Measurements from ENCODE around the gene INTS1. TPM values are rescaled to one million over a fixed set of nuclear protein-coding genes. Genes with fewer than 3 reads are reported as not detected.
A peak's percentile ranks its signal among the peaks of the same experiment; 100 is the strongest.

INTS1 gene
- total RNA-seq, 1 donor from 2014 or later: 81.9 TPM

DNA sequence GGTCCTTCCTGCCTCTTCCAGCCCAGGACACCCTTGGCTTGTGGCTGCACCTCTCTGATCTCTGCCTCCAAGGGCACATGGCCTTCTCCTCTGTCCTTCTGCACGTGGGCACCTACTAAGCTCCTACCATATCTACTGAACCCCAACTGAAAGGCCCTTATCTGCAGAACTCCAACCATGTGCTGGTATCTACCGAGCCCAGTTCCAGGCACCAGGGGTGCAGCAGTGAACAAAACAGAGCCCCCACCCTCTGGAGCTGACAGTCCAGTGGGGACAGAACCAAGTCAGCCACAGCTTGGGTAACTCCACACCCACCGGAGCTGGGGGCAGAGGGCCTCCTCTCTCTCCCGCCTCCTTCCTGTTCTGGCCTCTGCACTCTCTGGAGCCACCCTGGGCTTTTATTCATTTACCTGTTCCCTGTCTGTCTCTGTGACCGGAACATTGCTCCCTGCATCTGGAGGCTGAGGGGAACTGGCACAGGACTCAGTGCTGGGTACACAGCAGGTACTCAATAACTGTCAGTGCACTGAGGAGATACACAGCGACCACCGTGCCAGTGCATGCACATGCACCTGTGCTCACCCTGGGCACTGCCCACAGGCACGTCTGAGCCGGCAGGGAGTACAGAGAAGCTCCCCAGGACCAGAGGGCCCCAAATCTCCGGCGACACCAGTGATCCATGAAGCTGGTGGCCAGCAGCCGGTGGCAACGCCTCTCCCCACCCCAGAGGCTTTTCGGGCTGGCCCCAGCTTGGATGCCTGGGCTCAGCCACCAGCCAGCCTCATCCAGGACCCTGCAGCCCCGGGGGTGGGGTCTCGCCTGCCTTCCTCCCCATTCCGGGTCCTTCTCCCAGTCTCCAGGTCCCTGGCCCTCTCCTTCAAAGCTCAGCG is 46.9 kb downstream of the INTS1 start:
- Histone ChIP-seq H3K9ac (ENCODE audit: low read length) (peak overlapping the region; percentile 97), H4K20me1 (ENCODE audit: insufficient read depth, low read length) (peaks cover 60% of the 10 kb centered on the region), H3K27me3 (ENCODE audit: insufficient read depth, low read length) (no peaks in the 10 kb centered on the region), H3K9me3 (ENCODE audit: insufficient read depth, low read depth, low read length) (no peaks in the 10 kb centered on the region), H2AFZ (ENCODE audit: low read depth, low read length) (no peak overlapping the region), H3K4me2 (ENCODE audit: low read length) (peak overlapping the region; percentile 100), H3K4me3 (ENCODE audit: insufficient read depth, low read depth, low read length) (peak overlapping the region; percentile 84), H3K36me3 (ENCODE audit: insufficient read depth, low read length) (no peaks in the 10 kb centered on the region), H3K79me2 (ENCODE audit: insufficient read depth, low read length) (peaks cover 67% of the 10 kb centered on the region), H3K4me1 (ENCODE audit: insufficient read depth, low read length) (peaks cover 44% of the 10 kb centered on the region), H3K27ac (ENCODE audit: low read depth, low read length) (no peak overlapping the region)
- DNase-seq (ENCODE audit: low read depth) (no peak), FAIRE-seq (no peak)
- Mint-ChIP-seq H3K9me3 (ENCODE audit: unreplicated experiment) (no peaks in the 10 kb centered on the region), H3K4me1 (ENCODE audit: low read depth, unreplicated experiment) (peaks cover 7% of the 10 kb centered on the region), H3K36me3 (ENCODE audit: low read depth, unreplicated experiment) (peaks cover 2% of the 10 kb centered on the region), H3K4me3 (ENCODE audit: unreplicated experiment) (peak overlapping the region; percentile 84), H3K27me3 (ENCODE audit: low read depth, unreplicated experiment) (no peaks in the 10 kb centered on the region), H3K27ac (ENCODE audit: unreplicated experiment) (peak overlapping the region; percentile 58)
- TF ChIP-seq, protein P1, sequence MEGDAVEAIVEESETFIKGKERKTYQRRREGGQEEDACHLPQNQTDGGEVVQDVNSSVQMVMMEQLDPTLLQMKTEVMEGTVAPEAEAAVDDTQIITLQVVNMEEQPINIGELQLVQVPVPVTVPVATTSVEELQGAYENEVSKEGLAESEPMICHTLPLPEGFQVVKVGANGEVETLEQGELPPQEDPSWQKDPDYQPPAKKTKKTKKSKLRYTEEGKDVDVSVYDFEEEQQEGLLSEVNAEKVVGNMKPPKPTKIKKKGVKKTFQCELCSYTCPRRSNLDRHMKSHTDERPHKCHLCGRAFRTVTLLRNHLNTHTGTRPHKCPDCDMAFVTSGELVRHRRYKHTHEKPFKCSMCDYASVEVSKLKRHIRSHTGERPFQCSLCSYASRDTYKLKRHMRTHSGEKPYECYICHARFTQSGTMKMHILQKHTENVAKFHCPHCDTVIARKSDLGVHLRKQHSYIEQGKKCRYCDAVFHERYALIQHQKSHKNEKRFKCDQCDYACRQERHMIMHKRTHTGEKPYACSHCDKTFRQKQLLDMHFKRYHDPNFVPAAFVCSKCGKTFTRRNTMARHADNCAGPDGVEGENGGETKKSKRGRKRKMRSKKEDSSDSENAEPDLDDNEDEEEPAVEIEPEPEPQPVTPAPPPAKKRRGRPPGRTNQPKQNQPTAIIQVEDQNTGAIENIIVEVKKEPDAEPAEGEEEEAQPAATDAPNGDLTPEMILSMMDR (IDR thresholded peaks at IDR 0.05; ENCODE audit: insufficient read depth, low read depth, low read length): no peak
- no peak for TF ChIP-seq EZH2 (IDR thresholded peaks at IDR 0.05; ENCODE audit: insufficient read depth, low read length)

DNA sequence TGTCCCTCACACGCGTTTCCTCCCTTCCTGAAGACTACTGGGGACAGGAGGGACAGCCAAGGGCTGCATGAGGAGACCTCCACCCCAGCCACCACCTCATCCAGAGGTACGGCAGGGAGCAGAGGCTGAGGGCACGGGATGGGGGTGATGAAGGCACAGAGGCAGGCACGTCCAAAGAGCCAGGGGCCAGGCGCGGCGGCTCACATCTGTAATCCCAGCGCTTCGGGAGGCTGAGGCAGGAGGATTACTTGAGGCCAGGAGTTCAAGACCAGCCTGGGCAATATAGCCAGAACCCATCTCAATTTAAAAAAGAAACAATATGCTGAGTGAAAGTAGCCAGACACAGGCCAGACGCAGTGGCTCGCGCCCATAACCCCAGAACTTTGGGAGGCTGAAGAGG is 48.2 kb downstream of the INTS1 start:
- H3K27ac Mint-ChIP-seq (ENCODE audit: unreplicated experiment): no peak overlapping the region
- Histone ChIP-seq H4K20me1 (ENCODE audit: insufficient read depth, low read length) (peaks cover 74% of the 10 kb centered on the region), H3K27ac (ENCODE audit: low read depth, low read length) (no peak overlapping the region), H3K4me1 (ENCODE audit: insufficient read depth, low read length) (peaks cover 41% of the 10 kb centered on the region), H3K9me3 (ENCODE audit: insufficient read depth, low read depth, low read length) (no peaks in the 10 kb centered on the region), H3K79me2 (ENCODE audit: insufficient read depth, low read length) (peaks cover 81% of the 10 kb centered on the region), H3K4me2 (ENCODE audit: low read length) (peak overlapping the region; percentile 29), H3K27me3 (ENCODE audit: insufficient read depth, low read length) (no peaks in the 10 kb centered on the region), H2AFZ (ENCODE audit: low read depth, low read length) (no peak overlapping the region), H3K36me3 (ENCODE audit: insufficient read depth, low read length) (no peaks in the 10 kb centered on the region), H3K4me3 (ENCODE audit: insufficient read depth, low read depth, low read length) (no peak overlapping the region), H3K9ac (ENCODE audit: low read length) (no peak overlapping the region)
- FAIRE-seq: no peak
- H3K4me3 Mint-ChIP-seq (ENCODE audit: unreplicated experiment): no peak overlapping the region
- no peak for TF ChIP-seq EZH2 (IDR thresholded peaks at IDR 0.05; ENCODE audit: insufficient read depth, low read length)
- TF ChIP-seq, protein P1 (IDR thresholded peaks at IDR 0.05; ENCODE audit: insufficient read depth, low read depth, low read length): no peak
- no peak for DNase-seq (ENCODE audit: low read depth)
- H3K27me3 Mint-ChIP-seq (ENCODE audit: low read depth, unreplicated experiment): no peaks in the 10 kb centered on the region
- no peaks in the 10 kb centered on the region for H3K9me3 Mint-ChIP-seq (ENCODE audit: unreplicated experiment)
- peaks cover 2% of the 10 kb centered on the region for H3K36me3 Mint-ChIP-seq (ENCODE audit: low read depth, unreplicated experiment)
- peaks cover 7% of the 10 kb centered on the region for H3K4me1 Mint-ChIP-seq (ENCODE audit: low read depth, unreplicated experiment)
